ENCODE data around the gene PPM1H.

PPM1H gene

GRCh38 chr12:62781136-62781880 lies 153.6 kb downstream of the PPM1H start:
- TF ChIP-seq CTCF (conservative IDR thresholded peaks at IDR 0.05) = no peak
- TF ChIP-seq ZFX (IDR thresholded peaks at IDR 0.05) = no peak
- no peak overlapping the region for H3K27ac ChIP-seq

GRCh38 chr12:62779488-62779887 lies 155.5 kb downstream of the PPM1H start:
- no peak overlapping the region for H3K27ac ChIP-seq
- TF ChIP-seq ZFX (IDR thresholded peaks at IDR 0.05) (no peak), CTCF (conservative IDR thresholded peaks at IDR 0.05) (no peak)

- H3K27ac ChIP-seq = no peak overlapping the region
- TF ChIP-seq ZFX (IDR thresholded peaks at IDR 0.05) (no peak), CTCF (conservative IDR thresholded peaks at IDR 0.05) (no peak)
Observed at GRCh38 chr12:62778187-62778586, 156.8 kb downstream of the PPM1H start.

DNA sequence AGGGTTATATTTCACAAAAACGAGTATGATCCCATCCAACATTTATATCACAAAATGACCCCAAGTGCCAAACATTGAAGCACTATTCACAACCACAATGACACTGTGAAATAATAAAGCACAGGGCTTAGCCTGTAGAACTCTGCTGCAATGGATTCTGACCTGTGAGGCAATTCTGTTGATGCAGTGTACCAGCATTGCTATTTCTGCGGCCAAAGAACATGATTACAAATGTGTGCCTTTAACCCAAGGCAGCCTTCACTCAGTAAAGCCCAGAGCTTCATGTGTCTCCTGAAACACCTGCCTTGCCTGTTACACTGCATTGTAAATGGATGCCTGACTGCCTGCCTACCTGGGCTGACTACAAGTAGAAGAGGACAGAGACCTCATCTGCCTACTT lies 158.0 kb downstream of the PPM1H start:
- TF ChIP-seq CTCF (conservative IDR thresholded peaks at IDR 0.05) = no peak
- H3K27ac ChIP-seq = no peak overlapping the region

DNA sequence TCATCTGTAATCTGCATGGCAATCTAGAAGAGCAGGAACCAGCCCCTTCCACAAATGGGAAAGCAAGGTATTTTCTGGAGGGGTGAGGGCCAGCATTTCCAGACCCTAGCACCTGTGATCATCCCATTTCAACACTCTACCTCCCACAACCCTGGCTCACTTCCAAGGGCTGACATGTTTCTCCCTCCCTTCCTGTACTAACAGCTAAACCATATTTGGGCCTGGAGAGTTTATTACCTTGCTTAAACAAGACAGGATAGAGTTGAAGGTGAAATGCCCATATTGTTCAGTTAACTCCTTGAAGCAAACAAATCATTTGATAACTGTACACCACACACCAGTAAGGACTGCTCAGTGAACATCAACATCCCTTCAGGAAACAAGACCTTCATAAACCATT lies 158.4 kb downstream of the PPM1H start:
- no peak overlapping the region for H3K27ac ChIP-seq
- no peak for TF ChIP-seq CTCF (conservative IDR thresholded peaks at IDR 0.05)
- TF ChIP-seq ZFX (IDR thresholded peaks at IDR 0.05) = no peak

DNA sequence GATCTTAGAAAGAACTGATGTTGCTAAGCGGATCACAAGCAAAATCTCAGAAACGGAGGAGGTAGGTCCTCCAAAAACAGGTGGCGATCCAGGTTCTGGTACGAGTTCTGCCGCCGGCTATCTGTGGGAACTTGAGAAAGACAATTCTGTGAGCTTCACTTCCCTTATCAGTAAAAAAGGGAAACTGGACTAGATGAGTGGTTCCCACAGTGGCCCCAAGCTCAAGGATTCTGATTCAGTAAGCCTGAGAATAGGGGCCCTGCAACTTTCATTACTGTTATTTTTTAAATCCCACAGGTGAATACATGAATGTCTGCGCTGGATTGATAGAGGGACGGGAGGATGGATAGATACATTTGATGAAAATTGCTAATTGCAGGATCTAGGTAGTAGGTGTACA lies 160.2 kb downstream of the PPM1H start:
- TF ChIP-seq CTCF (conservative IDR thresholded peaks at IDR 0.05) (no peak), ZFX (IDR thresholded peaks at IDR 0.05) (no peak)
- H3K27ac ChIP-seq = no peak overlapping the region

- no peak for TF ChIP-seq CTCF (conservative IDR thresholded peaks at IDR 0.05)
- TF ChIP-seq ZFX (IDR thresholded peaks at IDR 0.05) = no peak
- H3K27ac ChIP-seq = no peak overlapping the region
Observed at GRCh38 chr12:62772416-62772955, 162.5 kb downstream of the PPM1H start.

Data from C4-2B (cell line).